GM10248 (cell line): Measurements from ENCODE around the gene LSP1.

Experiments used
- CTCF ChIA-PET: fragments of 300-600 bp; sonication (Branson Sonifier 250); formaldehyde crosslinking; extraction: SDS; loops from one replicate; lab custom pipeline; 2021; ENCODE audit warnings: antibody characterized with exemption; lab: Yijun Ruan, JAX
- POLR2A ChIA-PET: fragments of 350-650 bp; sonication (Branson Sonifier 250); formaldehyde crosslinking; extraction: SDS; loops from one replicate; lab custom pipeline; 2020; ENCODE audit warnings: antibody characterized with exemption; lab: Yijun Ruan, JAX
- DNase-seq: peaks from one replicate; pipeline ENCODE4 v3.0.0; 2012; ENCODE audit errors: extremely low spot score
- CTCF ChIP-seq: IDR thresholded peaks from 2 replicates; pipeline ENCODE4 v1.5.1; 2012; ENCODE audit warnings: mild to moderate bottlenecking, low read depth; ENCODE audit errors: extremely low read depth, missing control alignments, control extremely low read depth

LSP1 gene

GRCh38 chr11:1894759-1895158, 41.9 kb downstream of the LSP1 start:
- ChIA-PET POLR2A (interaction anchor here (0.7 kb wide), 1 partner anchor 11 kb away, joined by 3 read pairs; no protein-coding TSS in a partner anchor), CTCF (interaction anchor here (0.9 to 4.8 kb wide), 4 partner anchors 12 to 53 kb away, joined by 3 to 34 read pairs (median 8); no protein-coding TSS in a partner anchor)
- peak; percentile 21 for DNase-seq
- no peak for TF ChIP-seq CTCF

- no peak for TF ChIP-seq CTCF
- ChIA-PET POLR2A (interaction anchor here (1.9 kb wide), 1 partner anchor 46 kb away, joined by 4 read pairs; no protein-coding TSS in a partner anchor), CTCF (interaction anchor here (0.9 to 4.8 kb wide), 13 partner anchors 11 to 256 kb away, joined by 3 to 34 read pairs (median 4); partner anchors contain the start of gene LSP1)
These were observed 43.6 kb downstream of the LSP1 start for GRCh38 chr11:1896468-1896867.

GRCh38 chr11:1896923-1897322, 44.0 kb downstream of the LSP1 start:
- DNase-seq, result peak; percentile 66
- ChIA-PET POLR2A (interaction anchor here (1.9 kb wide), 1 partner anchor 46 kb away, joined by 4 read pairs; no protein-coding TSS in a partner anchor), CTCF (interaction anchor here (0.9 to 4.8 kb wide), 9 partner anchors 10 to 254 kb away, joined by 3 to 34 read pairs (median 10); partner anchors contain the start of gene LSP1)
- peak; percentile 37 for TF ChIP-seq CTCF

More at GRCh38 chr11:1896468-1896867, 43.6 kb downstream of the LSP1 start:
- peak; percentile 26 for DNase-seq

- TF ChIP-seq CTCF, result no peak
- DNase-seq, result no peak
- ChIA-PET POLR2A (no interaction called here), CTCF (interaction anchor here (1.1 to 4.8 kb wide), 8 partner anchors 8 to 252 kb away, joined by 3 to 34 read pairs (median 9); no protein-coding TSS in a partner anchor)
These were observed 46.2 kb downstream of the LSP1 start for GRCh38 chr11:1899090-1899489.

- POLR2A ChIA-PET, result no interaction called here
- TF ChIP-seq CTCF, result no peak
- CTCF ChIA-PET, result interaction anchor here (1.3 to 4.8 kb wide), 6 partner anchors 7 to 252 kb away, joined by 3 to 34 read pairs (median 12); no protein-coding TSS in a partner anchor
- no peak for DNase-seq
These were observed 46.8 kb downstream of the LSP1 start for GRCh38 chr11:1899686-1900085.

DNA sequence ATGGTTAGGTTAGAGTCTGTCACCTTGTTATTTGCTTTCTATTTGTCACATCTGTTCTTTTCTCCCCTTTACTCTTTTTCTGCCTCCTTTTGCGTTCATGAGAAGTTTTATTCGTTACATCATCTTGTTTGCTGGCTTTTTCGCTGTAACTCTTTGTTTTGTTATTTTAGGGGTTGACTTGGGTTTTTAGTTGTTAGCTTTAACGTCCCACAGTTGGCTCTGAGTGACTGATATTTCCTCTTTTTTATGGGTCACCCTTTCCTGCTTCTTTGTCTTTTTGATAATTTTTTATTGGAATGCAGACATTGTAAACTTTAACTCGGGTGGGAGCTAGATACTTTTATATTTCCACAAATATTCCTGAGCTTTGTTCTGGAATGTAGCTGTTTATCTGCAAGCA, 53.3 kb downstream of the LSP1 start:
- ChIA-PET POLR2A (interaction anchor here (0.9 kb wide), 1 partner anchor 30 kb away, joined by 3 read pairs; no protein-coding TSS in a partner anchor), CTCF (interaction anchor here (1.0 to 5.2 kb wide), 5 partner anchors 9 to 42 kb away, joined by 3 to 34 read pairs (median 11); no protein-coding TSS in a partner anchor)
- no peak for DNase-seq
- TF ChIP-seq CTCF, result no peak
